Skin epidermis (tissue), 12 donors: ENCODE data around the gene ARL4C.

Source experiments
- H3K27ac ChIP-seq, 21 experiments: fragments of 200-600 bp; sonication (generic) in 11 of 21; one replicate each; pipeline ENCODE4 v1.5.0; 2020; ENCODE audit warnings: mild to moderate bottlenecking in 3 of 21, inconsistent platforms in 2 of 21, moderate library complexity in 2 of 21
- H3K4me3 ChIP-seq, 7 experiments: fragments of 200-600 bp; sonication (generic) in 2 of 7; one replicate each; pipeline ENCODE4 v1.5.0; 2020; ENCODE audit warnings: inconsistent platforms in 2 of 7, mild to moderate bottlenecking in 2 of 7, moderate library complexity in 1 of 7

ARL4C gene

GRCh38 chr2:234502285-234502918, 5.5 kb upstream of the ARL4C start:
- Histone ChIP-seq H3K4me3 (no peak overlapping the region), H3K27ac (no peak overlapping the region)

GRCh38 chr2:234500394-234501006, 3.6 kb upstream of the ARL4C start:
- H3K4me3 ChIP-seq, result no peak overlapping the region
- peak overlapping the region in 1 of 21 experiments; percentile 45 for H3K27ac ChIP-seq

- peak overlapping the region; percentile 53 to 83 (median 70) for H3K4me3 ChIP-seq
Observed at GRCh38 chr2:234497594-234498235, 834 bp upstream of the ARL4C start.

GRCh38 chr2:234496055-234496834, 636 bp downstream of the ARL4C start:
- peak overlapping the region; percentile 73 to 98 (median 88) for H3K27ac ChIP-seq

More at GRCh38 chr2:234497594-234498235, 834 bp upstream of the ARL4C start:
- H3K27ac ChIP-seq, result peak overlapping the region; percentile 42 to 98 (median 86)

GRCh38 chr2:234495251-234496054, 1.4 kb downstream of the ARL4C start:
- Histone ChIP-seq H3K4me3 (peak overlapping the region; percentile 53 to 83 (median 70)), H3K27ac (peak overlapping the region; percentile 50 to 98 (median 88))

More at GRCh38 chr2:234496055-234496834, 636 bp downstream of the ARL4C start:
- peak overlapping the region; percentile 53 to 83 (median 70) for H3K4me3 ChIP-seq

GRCh38 chr2:234494361-234495250, 2.3 kb downstream of the ARL4C start:
- H3K27ac ChIP-seq, result peak overlapping the region in 20 of 21 experiments; percentile 50 to 98 (median 90)
- peak overlapping the region; percentile 53 to 83 (median 70) for H3K4me3 ChIP-seq

- Histone ChIP-seq H3K27ac (peak overlapping the region in 18 of 21 experiments; percentile 13 to 98 (median 92)), H3K4me3 (peak overlapping the region; percentile 53 to 83 (median 70))
Observed at GRCh38 chr2:234493796-234494195, 3.1 kb downstream of the ARL4C start.

- Histone ChIP-seq H3K4me3 (peak overlapping the region; percentile 53 to 83 (median 70)), H3K27ac (peak overlapping the region in 18 of 21 experiments; percentile 14 to 98 (median 92))
Observed at GRCh38 chr2:234492717-234493485, 4.0 kb downstream of the ARL4C start.

GRCh38 chr2:234491897-234492296, 5.0 kb downstream of the ARL4C start:
- Histone ChIP-seq H3K27ac (peak overlapping the region in 16 of 21 experiments; percentile 12 to 98 (median 92)), H3K4me3 (peak overlapping the region in 2 of 7 experiments; percentile 69 to 83)

- peak overlapping the region in 18 of 21 experiments; percentile 4 to 98 (median 66) for H3K27ac ChIP-seq
- peak overlapping the region in 3 of 7 experiments; percentile 13 to 83 (median 69) for H3K4me3 ChIP-seq
Observed at GRCh38 chr2:234491281-234491680, 5.6 kb downstream of the ARL4C start.

GRCh38 chr2:234490271-234491091, 6.4 kb downstream of the ARL4C start:
- H3K4me3 ChIP-seq, result peak overlapping the region in 3 of 7 experiments; percentile 13 to 83 (median 69)
- peak overlapping the region in 20 of 21 experiments; percentile 2 to 98 (median 64) for H3K27ac ChIP-seq

- H3K27ac ChIP-seq, result peak overlapping the region in 11 of 21 experiments; percentile 14 to 98 (median 88)
- no peak overlapping the region for H3K4me3 ChIP-seq
Observed at GRCh38 chr2:234488913-234489451, 7.9 kb downstream of the ARL4C start.

GRCh38 chr2:234488486-234488885, 8.4 kb downstream of the ARL4C start:
- Histone ChIP-seq H3K4me3 (no peak overlapping the region), H3K27ac (peak overlapping the region in 8 of 21 experiments; percentile 41 to 98 (median 90))

- Histone ChIP-seq H3K27ac (peak overlapping the region in 8 of 21 experiments; percentile 11 to 98 (median 76)), H3K4me3 (no peak overlapping the region)
Observed at GRCh38 chr2:234487356-234487755, 9.5 kb downstream of the ARL4C start.

- peak overlapping the region in 9 of 21 experiments; percentile 10 to 98 (median 47) for H3K27ac ChIP-seq
- no peak overlapping the region for H3K4me3 ChIP-seq
Observed at GRCh38 chr2:234483568-234484251, 13.2 kb downstream of the ARL4C start.
